ENCODE measurements around the gene ADAMTSL2. TPM values are rescaled to one million over a fixed set of nuclear protein-coding genes. Genes with fewer than 3 reads are reported as not detected.
A peak's percentile ranks its signal among the peaks of the same experiment; 100 is the strongest.

The ADAMTSL2 gene
- total RNA-seq, 1 donor from 2014 or later: 0.65 TPM

DNA sequence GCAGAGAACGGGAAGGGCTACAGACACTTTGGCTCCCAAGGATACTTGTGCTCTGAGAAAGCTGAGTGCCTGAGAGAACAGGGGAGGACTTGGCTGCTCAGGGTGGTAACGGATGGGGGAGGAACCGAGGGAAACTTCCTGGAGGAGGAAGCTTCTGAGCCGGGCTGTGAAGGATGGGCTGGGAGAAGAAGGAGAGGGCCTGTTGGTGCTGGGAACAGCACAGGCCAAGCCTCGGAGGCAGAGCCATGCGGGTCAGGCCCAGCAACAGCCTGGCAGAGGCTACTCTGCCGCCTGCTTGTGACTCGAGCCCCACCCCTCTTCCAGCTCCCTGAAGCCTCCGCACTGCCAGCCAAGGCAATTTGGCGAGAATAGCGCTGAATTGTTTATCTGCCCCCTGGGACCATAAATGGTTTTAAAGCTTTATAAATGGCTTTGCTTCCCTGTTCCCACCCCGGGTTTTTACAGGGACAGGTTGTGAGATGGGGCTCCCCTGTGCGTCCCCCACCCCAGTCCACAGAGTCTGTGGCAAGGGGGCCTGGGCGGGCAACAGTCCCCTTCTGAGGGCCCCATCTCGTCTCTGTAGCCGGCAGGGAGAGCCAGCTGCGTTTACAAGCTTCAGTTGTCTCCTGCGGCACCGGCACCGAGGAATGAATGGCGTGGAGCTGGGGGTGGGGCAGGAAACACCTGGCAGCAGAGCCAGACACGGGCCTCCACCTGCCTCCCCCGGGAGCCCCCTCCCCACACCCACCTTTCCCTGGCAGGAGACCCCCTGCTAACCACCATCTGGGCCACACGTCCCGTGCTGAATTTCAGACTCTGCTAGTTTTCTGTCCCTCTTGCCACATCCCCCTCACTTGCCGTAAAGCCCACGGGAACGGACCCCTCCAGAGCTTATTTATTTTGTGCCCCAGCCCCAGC is 50.3 kb downstream of the ADAMTSL2 start:
- no peak for DNase-seq (ENCODE audit: extremely low spot score, unreplicated experiment)
- Mint-ChIP-seq H3K9me3 (no peaks in the 10 kb centered on the region), H3K4me3 (no peak overlapping the region), H3K36me3 (peaks cover 5% of the 10 kb centered on the region), H3K27ac (no peak overlapping the region), H3K27me3 (peaks cover 22% of the 10 kb centered on the region), H3K4me1 (ENCODE audit: unreplicated experiment) (peaks cover 34% of the 10 kb centered on the region)
- TF ChIP-seq, protein P1, sequence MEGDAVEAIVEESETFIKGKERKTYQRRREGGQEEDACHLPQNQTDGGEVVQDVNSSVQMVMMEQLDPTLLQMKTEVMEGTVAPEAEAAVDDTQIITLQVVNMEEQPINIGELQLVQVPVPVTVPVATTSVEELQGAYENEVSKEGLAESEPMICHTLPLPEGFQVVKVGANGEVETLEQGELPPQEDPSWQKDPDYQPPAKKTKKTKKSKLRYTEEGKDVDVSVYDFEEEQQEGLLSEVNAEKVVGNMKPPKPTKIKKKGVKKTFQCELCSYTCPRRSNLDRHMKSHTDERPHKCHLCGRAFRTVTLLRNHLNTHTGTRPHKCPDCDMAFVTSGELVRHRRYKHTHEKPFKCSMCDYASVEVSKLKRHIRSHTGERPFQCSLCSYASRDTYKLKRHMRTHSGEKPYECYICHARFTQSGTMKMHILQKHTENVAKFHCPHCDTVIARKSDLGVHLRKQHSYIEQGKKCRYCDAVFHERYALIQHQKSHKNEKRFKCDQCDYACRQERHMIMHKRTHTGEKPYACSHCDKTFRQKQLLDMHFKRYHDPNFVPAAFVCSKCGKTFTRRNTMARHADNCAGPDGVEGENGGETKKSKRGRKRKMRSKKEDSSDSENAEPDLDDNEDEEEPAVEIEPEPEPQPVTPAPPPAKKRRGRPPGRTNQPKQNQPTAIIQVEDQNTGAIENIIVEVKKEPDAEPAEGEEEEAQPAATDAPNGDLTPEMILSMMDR (conservative IDR thresholded peaks at IDR 0.05): no peak

- DNase-seq (ENCODE audit: extremely low spot score, unreplicated experiment): no peak
- H3K9me3 Mint-ChIP-seq: no peaks in the 10 kb centered on the region
Measured at GRCh38 chr9:133585481-133586351, 51.2 kb downstream of the ADAMTSL2 start.

DNA sequence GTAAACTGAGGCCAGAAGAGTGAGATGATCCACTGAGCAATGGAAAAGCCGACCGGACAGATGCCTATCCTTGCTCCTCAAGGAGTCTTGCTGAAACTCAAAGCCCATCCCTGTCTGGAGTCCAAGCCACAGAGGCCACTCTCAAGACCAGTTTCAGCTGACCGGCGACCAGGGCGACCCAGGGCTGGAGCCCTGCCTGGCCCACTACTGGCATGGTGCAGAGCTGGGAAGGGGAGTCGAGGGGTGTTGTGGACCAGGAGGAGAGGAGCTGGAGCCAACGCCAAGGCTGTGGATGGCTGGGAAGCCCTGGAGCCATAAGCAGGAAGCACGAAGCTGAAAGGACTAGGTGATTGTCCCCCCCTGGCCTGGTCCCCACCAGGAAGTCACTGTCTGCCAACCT is 52.5 kb downstream of the ADAMTSL2 start:
- Mint-ChIP-seq H3K27me3 (peaks cover 15% of the 10 kb centered on the region), H3K4me1 (ENCODE audit: unreplicated experiment) (peaks cover 18% of the 10 kb centered on the region), H3K27ac (no peak overlapping the region), H3K9me3 (no peaks in the 10 kb centered on the region), H3K4me3 (no peak overlapping the region), H3K36me3 (peaks cover 5% of the 10 kb centered on the region)
- TF ChIP-seq, protein P1 (conservative IDR thresholded peaks at IDR 0.05): no peak
- DNase-seq (ENCODE audit: extremely low spot score, unreplicated experiment): no peak

More at GRCh38 chr9:133585481-133586351, 51.2 kb downstream of the ADAMTSL2 start:
- TF ChIP-seq, protein P1 (conservative IDR thresholded peaks at IDR 0.05): no peak
- Mint-ChIP-seq H3K4me1 (ENCODE audit: unreplicated experiment) (peaks cover 29% of the 10 kb centered on the region), H3K27ac (no peak overlapping the region), H3K27me3 (peaks cover 22% of the 10 kb centered on the region), H3K4me3 (peak overlapping the region; percentile 54), H3K36me3 (peaks cover 5% of the 10 kb centered on the region)

DNA sequence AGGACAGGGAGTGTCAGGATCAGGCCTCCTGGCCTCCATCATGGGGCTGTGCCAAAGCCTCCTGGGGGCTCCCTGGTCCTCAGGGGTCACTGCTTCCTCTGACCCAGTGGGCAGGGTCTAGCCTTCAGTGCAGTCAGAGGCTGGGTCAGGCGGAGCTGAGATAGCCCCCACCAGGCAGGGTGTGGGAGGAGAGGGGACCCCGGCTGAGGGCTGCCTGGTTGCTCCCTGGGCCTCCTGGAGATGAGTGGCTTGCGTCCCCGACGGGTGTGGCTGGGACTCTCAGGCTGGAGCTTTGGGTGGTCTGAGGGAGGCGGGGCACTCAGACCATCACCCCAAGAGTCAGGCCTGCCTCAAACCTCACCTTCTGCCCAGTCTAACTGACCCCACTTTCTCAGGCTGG is 53.0 kb downstream of the ADAMTSL2 start:
- peaks cover 5% of the 10 kb centered on the region for H3K36me3 Mint-ChIP-seq
- H3K4me3 Mint-ChIP-seq: no peak overlapping the region
- H3K4me1 Mint-ChIP-seq (ENCODE audit: unreplicated experiment): peaks cover 14% of the 10 kb centered on the region
- no peaks in the 10 kb centered on the region for H3K9me3 Mint-ChIP-seq
- H3K27me3 Mint-ChIP-seq: peaks cover 14% of the 10 kb centered on the region
- no peak for DNase-seq (ENCODE audit: extremely low spot score, unreplicated experiment)
- TF ChIP-seq, protein P1 (conservative IDR thresholded peaks at IDR 0.05): no peak
- H3K27ac Mint-ChIP-seq: no peak overlapping the region

GRCh38 chr9:133589454-133590227 is 55.1 kb downstream of the ADAMTSL2 start:
- no peak overlapping the region for H3K4me3 Mint-ChIP-seq
- peaks cover 9% of the 10 kb centered on the region for H3K4me1 Mint-ChIP-seq (ENCODE audit: unreplicated experiment)
- peaks cover 5% of the 10 kb centered on the region for H3K36me3 Mint-ChIP-seq
- TF ChIP-seq, protein P1 (conservative IDR thresholded peaks at IDR 0.05): peak; percentile 74
- H3K27ac Mint-ChIP-seq: no peak overlapping the region
- no peaks in the 10 kb centered on the region for H3K9me3 Mint-ChIP-seq
- peaks cover 18% of the 10 kb centered on the region for H3K27me3 Mint-ChIP-seq
- DNase-seq (ENCODE audit: extremely low spot score, unreplicated experiment): no peak
